Measurements from ENCODE around the gene BCAR1. TPM values are rescaled to one million over a fixed set of nuclear protein-coding genes. Genes with fewer than 3 reads are reported as not detected.

BCAR1 gene
- total and polyA plus RNA-seq, 2 of the 13 experiments (the other 11 are each of a cell fraction or from before 2014, with no cell fraction given) = 48.1 to 51.7 TPM

- TF ChIP-seq, protein P1, sequence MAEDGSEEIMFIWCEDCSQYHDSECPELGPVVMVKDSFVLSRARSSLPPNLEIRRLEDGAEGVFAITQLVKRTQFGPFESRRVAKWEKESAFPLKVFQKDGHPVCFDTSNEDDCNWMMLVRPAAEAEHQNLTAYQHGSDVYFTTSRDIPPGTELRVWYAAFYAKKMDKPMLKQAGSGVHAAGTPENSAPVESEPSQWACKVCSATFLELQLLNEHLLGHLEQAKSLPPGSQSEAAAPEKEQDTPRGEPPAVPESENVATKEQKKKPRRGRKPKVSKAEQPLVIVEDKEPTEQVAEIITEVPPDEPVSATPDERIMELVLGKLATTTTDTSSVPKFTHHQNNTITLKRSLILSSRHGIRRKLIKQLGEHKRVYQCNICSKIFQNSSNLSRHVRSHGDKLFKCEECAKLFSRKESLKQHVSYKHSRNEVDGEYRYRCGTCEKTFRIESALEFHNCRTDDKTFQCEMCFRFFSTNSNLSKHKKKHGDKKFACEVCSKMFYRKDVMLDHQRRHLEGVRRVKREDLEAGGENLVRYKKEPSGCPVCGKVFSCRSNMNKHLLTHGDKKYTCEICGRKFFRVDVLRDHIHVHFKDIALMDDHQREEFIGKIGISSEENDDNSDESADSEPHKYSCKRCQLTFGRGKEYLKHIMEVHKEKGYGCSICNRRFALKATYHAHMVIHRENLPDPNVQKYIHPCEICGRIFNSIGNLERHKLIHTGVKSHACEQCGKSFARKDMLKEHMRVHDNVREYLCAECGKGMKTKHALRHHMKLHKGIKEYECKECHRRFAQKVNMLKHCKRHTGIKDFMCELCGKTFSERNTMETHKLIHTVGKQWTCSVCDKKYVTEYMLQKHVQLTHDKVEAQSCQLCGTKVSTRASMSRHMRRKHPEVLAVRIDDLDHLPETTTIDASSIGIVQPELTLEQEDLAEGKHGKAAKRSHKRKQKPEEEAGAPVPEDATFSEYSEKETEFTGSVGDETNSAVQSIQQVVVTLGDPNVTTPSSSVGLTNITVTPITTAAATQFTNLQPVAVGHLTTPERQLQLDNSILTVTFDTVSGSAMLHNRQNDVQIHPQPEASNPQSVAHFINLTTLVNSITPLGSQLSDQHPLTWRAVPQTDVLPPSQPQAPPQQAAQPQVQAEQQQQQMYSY (CRISPR knock-in tag; IDR thresholded peaks at IDR 0.05) = peak; percentile 48
- TF ChIP-seq ZNF407 (CRISPR knock-in tag; IDR thresholded peaks at IDR 0.05; ENCODE audit: not compliant biosample characterization) = peak; percentile 52
- TF ChIP-seq, protein P2, sequence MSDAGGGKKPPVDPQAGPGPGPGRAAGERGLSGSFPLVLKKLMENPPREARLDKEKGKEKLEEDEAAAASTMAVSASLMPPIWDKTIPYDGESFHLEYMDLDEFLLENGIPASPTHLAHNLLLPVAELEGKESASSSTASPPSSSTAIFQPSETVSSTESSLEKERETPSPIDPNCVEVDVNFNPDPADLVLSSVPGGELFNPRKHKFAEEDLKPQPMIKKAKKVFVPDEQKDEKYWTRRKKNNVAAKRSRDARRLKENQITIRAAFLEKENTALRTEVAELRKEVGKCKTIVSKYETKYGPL (CRISPR knock-in tag; IDR thresholded peaks at IDR 0.05) = no peak
- peak; percentile 31; the same call in 1 of the 2 replicates for TF ChIP-seq ZNF605 (CRISPR knock-in tag; IDR thresholded peaks at IDR 0.05)
- TF ChIP-seq, protein P3, sequence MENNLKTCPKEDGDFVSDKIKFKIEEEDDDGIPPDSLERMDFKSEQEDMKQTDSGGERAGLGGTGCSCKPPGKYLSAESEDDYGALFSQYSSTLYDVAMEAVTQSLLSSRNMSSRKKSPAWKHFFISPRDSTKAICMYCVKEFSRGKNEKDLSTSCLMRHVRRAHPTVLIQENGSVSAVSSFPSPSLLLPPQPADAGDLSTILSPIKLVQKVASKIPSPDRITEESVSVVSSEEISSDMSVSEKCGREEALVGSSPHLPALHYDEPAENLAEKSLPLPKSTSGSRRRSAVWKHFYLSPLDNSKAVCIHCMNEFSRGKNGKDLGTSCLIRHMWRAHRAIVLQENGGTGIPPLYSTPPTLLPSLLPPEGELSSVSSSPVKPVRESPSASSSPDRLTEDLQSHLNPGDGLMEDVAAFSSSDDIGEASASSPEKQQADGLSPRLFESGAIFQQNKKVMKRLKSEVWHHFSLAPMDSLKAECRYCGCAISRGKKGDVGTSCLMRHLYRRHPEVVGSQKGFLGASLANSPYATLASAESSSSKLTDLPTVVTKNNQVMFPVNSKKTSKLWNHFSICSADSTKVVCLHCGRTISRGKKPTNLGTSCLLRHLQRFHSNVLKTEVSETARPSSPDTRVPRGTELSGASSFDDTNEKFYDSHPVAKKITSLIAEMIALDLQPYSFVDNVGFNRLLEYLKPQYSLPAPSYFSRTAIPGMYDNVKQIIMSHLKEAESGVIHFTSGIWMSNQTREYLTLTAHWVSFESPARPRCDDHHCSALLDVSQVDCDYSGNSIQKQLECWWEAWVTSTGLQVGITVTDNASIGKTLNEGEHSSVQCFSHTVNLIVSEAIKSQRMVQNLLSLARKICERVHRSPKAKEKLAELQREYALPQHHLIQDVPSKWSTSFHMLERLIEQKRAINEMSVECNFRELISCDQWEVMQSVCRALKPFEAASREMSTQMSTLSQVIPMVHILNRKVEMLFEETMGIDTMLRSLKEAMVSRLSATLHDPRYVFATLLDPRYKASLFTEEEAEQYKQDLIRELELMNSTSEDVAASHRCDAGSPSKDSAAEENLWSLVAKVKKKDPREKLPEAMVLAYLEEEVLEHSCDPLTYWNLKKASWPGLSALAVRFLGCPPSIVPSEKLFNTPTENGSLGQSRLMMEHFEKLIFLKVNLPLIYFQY (CRISPR knock-in tag; IDR thresholded peaks at IDR 0.05; ENCODE audit: borderline replicate concordance) = no peak; the same call in 1 of the 2 replicates
These were observed 580 bp downstream of the BCAR1 start (continued) for GRCh38 chr16:75250809-75251279.

Measured in HepG2 (cell line).